ENCODE data around the gene PSMG4.

The PSMG4 gene

GRCh38 chr6:3310051-3310448 lies 51.3 kb downstream of the PSMG4 start:
- Mint-ChIP-seq H3K27ac (no peak overlapping the region), H3K36me3 (ENCODE audit: low read depth) (peaks cover 7% of the 10 kb centered on the region), H3K27me3 (ENCODE audit: low read depth) (peaks cover 16% of the 10 kb centered on the region), H3K4me1 (peaks cover 32% of the 10 kb centered on the region), H3K4me3 (no peak overlapping the region), H3K9me3 (no peaks in the 10 kb centered on the region)
- TF ChIP-seq CTCF (IDR thresholded peaks at IDR 0.05; ENCODE audit: unreplicated experiment in 3 of 3): no peak

- peak overlapping the region in 1 of 3 experiments; percentile 43 for H3K27ac Mint-ChIP-seq
- H3K4me3 Mint-ChIP-seq: no peak overlapping the region
- peaks cover 3% of the 10 kb centered on the region for H3K36me3 Mint-ChIP-seq (ENCODE audit: low read depth)
- no peaks in the 10 kb centered on the region for H3K9me3 Mint-ChIP-seq
- peaks cover 32% of the 10 kb centered on the region for H3K4me1 Mint-ChIP-seq
- no peak for TF ChIP-seq CTCF (IDR thresholded peaks at IDR 0.05; ENCODE audit: unreplicated experiment in 3 of 3)
- H3K27me3 Mint-ChIP-seq (ENCODE audit: low read depth): peaks cover 16% of the 10 kb centered on the region
Observed at GRCh38 chr6:3310703-3311102, 52.0 kb downstream of the PSMG4 start.

- H3K9me3 Mint-ChIP-seq: no peaks in the 10 kb centered on the region
- H3K4me1 Mint-ChIP-seq: peaks cover 32% of the 10 kb centered on the region
- H3K27me3 Mint-ChIP-seq (ENCODE audit: low read depth): peaks cover 18% of the 10 kb centered on the region
- H3K27ac Mint-ChIP-seq: no peak overlapping the region
- no peaks in the 10 kb centered on the region for H3K36me3 Mint-ChIP-seq (ENCODE audit: low read depth)
- TF ChIP-seq CTCF (IDR thresholded peaks at IDR 0.05; ENCODE audit: unreplicated experiment in 3 of 3): no peak
- no peak overlapping the region for H3K4me3 Mint-ChIP-seq
Observed at GRCh38 chr6:3311826-3312225, 53.1 kb downstream of the PSMG4 start.

GRCh38 chr6:3312604-3313231 lies 54.0 kb downstream of the PSMG4 start:
- Mint-ChIP-seq H3K36me3 (ENCODE audit: low read depth) (no peaks in the 10 kb centered on the region), H3K27me3 (ENCODE audit: low read depth) (peaks cover 23% of the 10 kb centered on the region), H3K9me3 (no peaks in the 10 kb centered on the region), H3K4me1 (peaks cover 35% of the 10 kb centered on the region), H3K27ac (no peak overlapping the region), H3K4me3 (no peak overlapping the region)
- no peak for TF ChIP-seq CTCF (IDR thresholded peaks at IDR 0.05; ENCODE audit: unreplicated experiment in 3 of 3)

- peaks cover 38% of the 10 kb centered on the region for H3K4me1 Mint-ChIP-seq
- no peaks in the 10 kb centered on the region for H3K9me3 Mint-ChIP-seq
- H3K36me3 Mint-ChIP-seq (ENCODE audit: low read depth): no peaks in the 10 kb centered on the region
- peaks cover 28% of the 10 kb centered on the region for H3K27me3 Mint-ChIP-seq (ENCODE audit: low read depth)
- no peak overlapping the region for H3K27ac Mint-ChIP-seq
- H3K4me3 Mint-ChIP-seq: no peak overlapping the region
- no peak for TF ChIP-seq CTCF (IDR thresholded peaks at IDR 0.05; ENCODE audit: unreplicated experiment in 3 of 3)
Observed at GRCh38 chr6:3314176-3314575, 55.4 kb downstream of the PSMG4 start.
